Hepatocyte (in vitro differentiated cells): Measurements from ENCODE around the gene CXorf58. TPM values are rescaled to one million over a fixed set of nuclear protein-coding genes. Genes with fewer than 3 reads are reported as not detected.

Source experiments
- DNase-seq: peaks from one replicate; pipeline ENCODE4 v3.0.0-alpha.2; 2016; ENCODE audit warnings: low spot score
- H2AFZ ChIP-seq: fragments of 200-600 bp; sonication (generic); 2 replicates; pipeline ENCODE4 v1.6.0; 2016; ENCODE audit warnings: antibody characterized with exemption, mild to moderate bottlenecking
- H3K27ac ChIP-seq: fragments of 200-600 bp; sonication (generic); 2 replicates; pipeline ENCODE4 v1.5.1; 2016; ENCODE audit warnings: mild to moderate bottlenecking
- H3K27me3 ChIP-seq: fragments of 200-600 bp; sonication (generic); 2 replicates; pipeline ENCODE4 v1.6.1; 2016
- H3K36me3 ChIP-seq: fragments of 200-600 bp; sonication (generic); replicated peaks from 2 replicates; pipeline ENCODE4 v1.5.1; 2016; ENCODE audit warnings: low read depth; ENCODE audit not compliant: insufficient read depth
- H3K4me1 ChIP-seq: fragments of 200-600 bp; sonication (generic); 2 replicates; pipeline ENCODE4 v1.5.1; 2016; ENCODE audit warnings: mild to moderate bottlenecking, moderate library complexity; ENCODE audit not compliant: insufficient read depth
- H3K4me2 ChIP-seq: fragments of 200-600 bp; sonication (generic); 2 replicates; pipeline ENCODE4 v1.6.0; 2016
- H3K4me3 ChIP-seq: fragments of 200-600 bp; sonication (generic); 2 replicates; pipeline ENCODE4 v1.5.1; 2016; ENCODE audit warnings: mild to moderate bottlenecking
- H3K79me2 ChIP-seq: fragments of 200-600 bp; sonication (generic); 2 replicates; pipeline ENCODE4 v1.6.0; 2017; ENCODE audit warnings: mild to moderate bottlenecking
- H3K9me2 ChIP-seq: fragments of 200-600 bp; sonication (generic); replicated peaks from 2 replicates; pipeline ENCODE4 v1.6.0; 2017; ENCODE audit warnings: mild to moderate bottlenecking; ENCODE audit not compliant: insufficient read depth
- H3K9me3 ChIP-seq: fragments of 200-600 bp; sonication (generic); 2 replicates; pipeline ENCODE4 v1.5.1; 2016; ENCODE audit warnings: low read depth, mild to moderate bottlenecking
- H4K20me1 ChIP-seq: fragments of 200-600 bp; sonication (generic); 2 replicates; pipeline ENCODE4 v1.6.0; 2016; ENCODE audit warnings: mild to moderate bottlenecking; ENCODE audit not compliant: insufficient read depth, poor library complexity, severe bottlenecking
- CTCF ChIP-seq: fragments of 200-600 bp; sonication (generic); IDR thresholded peaks from 2 replicates; pipeline ENCODE4 v1.5.1; 2016; ENCODE audit warnings: antibody characterized with exemption, mild to moderate bottlenecking; ENCODE audit not compliant: poor library complexity
- EZH2 ChIP-seq: fragments of 200-600 bp; sonication (generic); IDR thresholded peaks from 2 replicates; pipeline ENCODE4 v1.6.1; 2016; ENCODE audit warnings: antibody characterized with exemption, mild to moderate bottlenecking, borderline replicate concordance
- EZH2phosphoT487 ChIP-seq: fragments of 200-600 bp; sonication (generic); IDR thresholded peaks from one replicate; pipeline ENCODE4 v1.6.1; 2018; ENCODE audit warnings: antibody characterized with exemption, mild to moderate bottlenecking, low read depth, moderate library complexity; ENCODE audit not compliant: unreplicated experiment, severe bottlenecking
- WGBS: methylation state at CpG from one replicate; pipeline ENCODE4 v1.1.6; 2016; ENCODE audit warnings: low lambda C conversion rate; ENCODE audit errors: missing lambda C conversion rate; 5-methylcytosine and 5-hydroxymethylcytosine counted together
- polyA plus RNA-seq: library from polyadenylated mRNA; unstranded; fragments of >200 nt; fragmentation: Nextera tagmentation; extraction: Ambion mirVana; gene quantifications from 2 replicates; pipeline ENCODE4 v1.2.1, GENCODE V29; 2016
- total RNA-seq: library from RNA; depleted of rRNA; stranded (reverse); fragments of >200 nt; gene quantifications from 2 replicates; pipeline ENCODE4 v1.2.3, GENCODE V29; 2014

Gene CXorf58
- total and polyA plus RNA-seq, 2 experiments from 2014 or later = 0.58 to 2.8 TPM

GRCh38 chrX:23926015-23926414 is 18.2 kb downstream of the CXorf58 start:
- H3K4me2 ChIP-seq = no peak overlapping the region
- no peak for DNase-seq
- 96% methylated on average over 4 of the region's 4 CpGs for WGBS
- H3K4me3 ChIP-seq = no peak overlapping the region
- no peak overlapping the region for H3K27ac ChIP-seq
- H2AFZ ChIP-seq = no peak overlapping the region
- no peaks in the 10 kb centered on the region for H3K36me3 ChIP-seq
- no peaks in the 10 kb centered on the region for H3K4me1 ChIP-seq
- no peaks in the 10 kb centered on the region for H3K27me3 ChIP-seq
- H3K79me2 ChIP-seq = no peaks in the 10 kb centered on the region
- H3K9me2 ChIP-seq = no peaks in the 10 kb centered on the region
- no peak for TF ChIP-seq CTCF
- no peak for TF ChIP-seq EZH2phosphoT487
- no peak for TF ChIP-seq EZH2
- no peaks in the 10 kb centered on the region for H3K9me3 ChIP-seq
- H4K20me1 ChIP-seq = no peaks in the 10 kb centered on the region

- no peaks in the 10 kb centered on the region for H3K4me1 ChIP-seq
- H3K9me3 ChIP-seq = no peaks in the 10 kb centered on the region
- WGBS = 5% methylated on average over 2 of the region's 2 CpGs
- no peak for TF ChIP-seq EZH2phosphoT487
- no peak for TF ChIP-seq CTCF
- TF ChIP-seq EZH2 = no peak
- no peaks in the 10 kb centered on the region for H3K9me2 ChIP-seq
- H4K20me1 ChIP-seq = no peaks in the 10 kb centered on the region
- H3K36me3 ChIP-seq = no peaks in the 10 kb centered on the region
- no peaks in the 10 kb centered on the region for H3K79me2 ChIP-seq
- peak overlapping the region; percentile 35 for H3K27ac ChIP-seq
- DNase-seq = peak; percentile 25
- H3K4me3 ChIP-seq = no peak overlapping the region
- no peak overlapping the region for H2AFZ ChIP-seq
- peak overlapping the region; percentile 1 for H3K4me2 ChIP-seq
- no peaks in the 10 kb centered on the region for H3K27me3 ChIP-seq
Measured at GRCh38 chrX:23930894-23931604, 23.2 kb downstream of the CXorf58 start.

- no peak for DNase-seq
- no peaks in the 10 kb centered on the region for H3K9me2 ChIP-seq
- 55% methylated on average over 1 of the region's 1 CpG for WGBS
- no peaks in the 10 kb centered on the region for H3K4me1 ChIP-seq
- H4K20me1 ChIP-seq = no peaks in the 10 kb centered on the region
- H3K9me3 ChIP-seq = no peaks in the 10 kb centered on the region
- H3K36me3 ChIP-seq = no peaks in the 10 kb centered on the region
- TF ChIP-seq CTCF (no peak), EZH2phosphoT487 (no peak), EZH2 (no peak)
- H3K79me2 ChIP-seq = no peaks in the 10 kb centered on the region
- no peak overlapping the region for H3K4me3 ChIP-seq
- H2AFZ ChIP-seq = no peak overlapping the region
- H3K27me3 ChIP-seq = no peaks in the 10 kb centered on the region
- H3K4me2 ChIP-seq = no peak overlapping the region
- peak overlapping the region; percentile 35 for H3K27ac ChIP-seq
Measured at GRCh38 chrX:23932046-23932445, 24.2 kb downstream of the CXorf58 start.
